Activated naive CD4-positive, alpha-beta T cell treated with anti-CD3 and anti-CD28 coated beads, Interleukin-2, amount 50 U/mL, for 24 hours (primary cell): ENCODE results near the gene GNGT1.

Experiments
- H3K27ac Mint-ChIP-seq: one replicate; pipeline ENCODE4 v1.8.0; 2021; ENCODE audit warnings: mild to moderate bottlenecking, mixed read lengths
- H3K27me3 Mint-ChIP-seq: one replicate; pipeline ENCODE4 v1.8.0; 2021; ENCODE audit warnings: mixed read lengths
- H3K36me3 Mint-ChIP-seq: one replicate; pipeline ENCODE4 v1.8.0; 2021; ENCODE audit warnings: mixed read lengths
- H3K4me1 Mint-ChIP-seq: one replicate; pipeline ENCODE4 v1.8.0; 2021; ENCODE audit warnings: mixed read lengths
- H3K4me3 Mint-ChIP-seq: one replicate; pipeline ENCODE4 v1.8.0; 2021; ENCODE audit warnings: mild to moderate bottlenecking, mixed read lengths
- H3K9me3 Mint-ChIP-seq: one replicate; pipeline ENCODE4 v1.8.0; 2021; ENCODE audit warnings: mixed read lengths

Gene GNGT1

DNA sequence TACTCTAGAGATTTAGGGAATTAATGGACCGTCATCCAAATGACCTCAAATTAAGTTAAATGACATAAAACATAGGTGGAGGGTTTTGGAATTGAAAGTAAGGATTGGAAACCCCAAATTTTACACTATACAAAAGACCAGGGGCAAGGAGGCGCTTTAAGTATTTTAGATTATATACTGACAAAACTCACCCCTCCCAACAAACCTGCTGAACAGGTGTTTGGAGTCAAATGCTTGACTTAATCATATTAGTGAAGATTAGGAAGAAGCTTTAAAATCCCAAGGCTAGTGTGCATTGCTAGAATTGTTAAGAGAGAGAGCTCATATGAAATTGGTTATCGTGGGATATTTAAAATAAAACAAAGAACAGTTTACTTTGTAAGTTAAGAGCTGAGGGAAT is at the start of gene GNGT1:
Gene GNGT1, plus strand, starts transcription at position 301 of the 400 bp plus-strand sequence. CDS start 180 bp downstream, outside the sequence.
- H3K9me3 Mint-ChIP-seq = no peaks in the 10 kb centered on the region
- H3K36me3 Mint-ChIP-seq = no peaks in the 10 kb centered on the region
- H3K4me3 Mint-ChIP-seq = no peak within 1 kb of the TSS
- H3K27ac Mint-ChIP-seq = no peak within 1 kb of the TSS
- H3K27me3 Mint-ChIP-seq = peaks cover 5% of the 10 kb centered on the region
- no peaks in the 10 kb centered on the region for H3K4me1 Mint-ChIP-seq

DNA sequence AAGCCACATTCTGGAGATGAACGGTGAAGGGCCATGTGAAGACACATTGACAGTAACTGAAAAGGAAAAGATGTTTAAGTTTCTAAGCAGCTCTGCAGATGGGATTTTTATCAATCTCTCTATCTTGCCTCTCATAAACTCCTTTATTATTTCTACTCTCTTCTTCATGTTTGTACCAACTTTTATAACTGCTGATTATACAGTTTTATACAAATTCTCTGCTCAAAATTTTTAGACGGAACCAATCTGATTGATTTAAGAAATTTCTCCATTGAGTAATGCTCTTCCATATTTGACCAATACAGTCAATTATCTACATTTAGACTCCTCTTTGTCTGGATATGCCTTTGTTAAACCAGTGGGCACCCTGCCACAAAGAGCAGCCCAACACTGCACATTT is 47.5 kb upstream of the GNGT1 start:
- H3K27ac Mint-ChIP-seq = no peak overlapping the region
- H3K4me3 Mint-ChIP-seq = no peak overlapping the region
- H3K27me3 Mint-ChIP-seq = no peaks in the 10 kb centered on the region
- no peaks in the 10 kb centered on the region for H3K4me1 Mint-ChIP-seq
- H3K36me3 Mint-ChIP-seq = no peaks in the 10 kb centered on the region
- H3K9me3 Mint-ChIP-seq = no peaks in the 10 kb centered on the region

DNA sequence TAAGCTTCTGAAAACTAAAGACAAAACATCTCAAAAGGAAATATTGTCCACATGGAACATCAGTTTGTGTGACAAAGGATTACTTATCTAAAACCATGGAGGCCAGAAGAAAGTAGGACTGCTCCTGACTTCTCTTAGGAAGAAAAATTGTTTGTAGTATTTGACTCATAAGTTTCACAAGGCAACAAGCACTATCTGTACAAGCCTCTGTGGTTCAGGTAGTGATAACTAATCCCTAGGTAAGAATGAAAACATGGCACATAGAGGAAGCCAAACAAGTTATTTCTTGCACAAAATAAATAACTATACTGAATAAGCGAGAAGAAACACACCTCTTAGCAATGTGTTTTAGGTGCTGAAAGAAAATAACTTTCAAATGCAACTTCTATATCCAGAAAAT is 46.1 kb upstream of the GNGT1 start:
- Mint-ChIP-seq H3K27me3 (no peaks in the 10 kb centered on the region), H3K9me3 (no peaks in the 10 kb centered on the region), H3K36me3 (no peaks in the 10 kb centered on the region), H3K4me1 (no peaks in the 10 kb centered on the region), H3K27ac (no peak overlapping the region), H3K4me3 (no peak overlapping the region)

DNA sequence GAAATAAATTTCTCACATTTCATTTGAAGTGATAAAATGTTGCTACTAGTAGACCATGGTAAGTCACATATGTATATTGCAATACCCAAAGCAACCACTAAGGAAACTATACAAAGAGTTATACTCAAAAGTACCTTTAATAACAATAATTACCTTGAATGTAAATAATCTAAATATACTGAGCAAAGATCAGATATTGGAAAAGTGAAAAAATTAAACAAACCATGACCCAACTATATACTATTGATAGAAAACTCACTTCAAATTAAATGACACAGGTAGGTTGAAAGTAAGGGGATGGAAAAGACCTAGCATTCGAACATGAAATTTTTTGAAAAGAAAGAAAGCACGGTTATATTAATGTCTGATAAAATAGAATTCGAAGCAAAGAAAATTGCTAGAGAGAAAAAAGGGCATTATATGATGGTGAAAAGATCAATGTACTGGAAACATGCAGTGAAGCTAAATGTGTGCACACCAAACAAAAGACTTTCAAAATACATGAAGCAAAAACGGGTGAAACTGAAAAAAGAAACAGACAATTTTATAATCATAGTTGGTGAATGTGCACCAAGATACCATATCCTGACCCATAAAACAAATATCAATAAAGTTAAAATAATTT is 44.9 kb upstream of the GNGT1 start:
- no peaks in the 10 kb centered on the region for H3K27me3 Mint-ChIP-seq
- no peaks in the 10 kb centered on the region for H3K36me3 Mint-ChIP-seq
- no peaks in the 10 kb centered on the region for H3K9me3 Mint-ChIP-seq
- no peak overlapping the region for H3K27ac Mint-ChIP-seq
- H3K4me1 Mint-ChIP-seq = no peaks in the 10 kb centered on the region
- H3K4me3 Mint-ChIP-seq = no peak overlapping the region

DNA sequence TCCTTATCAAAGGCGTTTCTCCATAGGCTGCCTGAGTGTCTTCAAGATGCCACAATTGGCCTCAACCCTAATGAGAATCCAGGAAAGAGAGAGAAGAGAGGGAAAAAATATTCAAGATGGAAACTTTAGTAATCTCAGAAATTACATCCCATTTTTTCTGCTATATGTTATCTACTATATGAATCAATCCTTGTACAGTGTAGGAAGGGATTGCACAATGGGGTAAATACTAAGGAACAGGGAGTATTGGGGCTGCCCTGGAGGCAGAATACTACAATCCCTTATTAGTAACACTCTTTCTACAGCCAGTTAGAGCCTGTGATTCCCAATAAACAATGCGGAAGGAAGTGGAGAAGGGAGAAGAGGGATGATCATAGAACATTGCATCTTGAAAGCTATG is 43.7 kb upstream of the GNGT1 start:
- Mint-ChIP-seq H3K27me3 (no peaks in the 10 kb centered on the region), H3K4me1 (no peaks in the 10 kb centered on the region), H3K4me3 (no peak overlapping the region), H3K9me3 (no peaks in the 10 kb centered on the region), H3K27ac (no peak overlapping the region), H3K36me3 (no peaks in the 10 kb centered on the region)

DNA sequence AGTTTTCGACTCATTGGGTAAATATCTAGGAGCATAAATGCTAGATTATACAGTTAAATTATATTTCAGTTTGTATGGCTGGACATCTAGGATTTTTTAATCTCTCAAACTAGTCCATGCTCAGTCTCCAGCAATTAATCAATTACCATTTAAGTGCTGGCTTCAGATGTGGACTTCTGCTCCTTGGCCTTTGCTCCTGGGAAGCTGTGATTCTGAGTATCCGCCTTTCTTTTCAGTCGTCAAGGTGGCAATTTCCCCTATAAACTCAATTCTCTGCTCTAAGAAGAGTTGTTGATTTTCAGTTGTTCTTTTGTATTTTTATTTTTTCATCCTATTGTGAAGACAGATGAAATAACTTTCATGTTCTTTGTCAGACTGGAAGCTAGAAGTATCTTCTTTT is 39.5 kb upstream of the GNGT1 start:
- H3K27me3 Mint-ChIP-seq = no peaks in the 10 kb centered on the region
- H3K4me1 Mint-ChIP-seq = no peaks in the 10 kb centered on the region

DNA sequence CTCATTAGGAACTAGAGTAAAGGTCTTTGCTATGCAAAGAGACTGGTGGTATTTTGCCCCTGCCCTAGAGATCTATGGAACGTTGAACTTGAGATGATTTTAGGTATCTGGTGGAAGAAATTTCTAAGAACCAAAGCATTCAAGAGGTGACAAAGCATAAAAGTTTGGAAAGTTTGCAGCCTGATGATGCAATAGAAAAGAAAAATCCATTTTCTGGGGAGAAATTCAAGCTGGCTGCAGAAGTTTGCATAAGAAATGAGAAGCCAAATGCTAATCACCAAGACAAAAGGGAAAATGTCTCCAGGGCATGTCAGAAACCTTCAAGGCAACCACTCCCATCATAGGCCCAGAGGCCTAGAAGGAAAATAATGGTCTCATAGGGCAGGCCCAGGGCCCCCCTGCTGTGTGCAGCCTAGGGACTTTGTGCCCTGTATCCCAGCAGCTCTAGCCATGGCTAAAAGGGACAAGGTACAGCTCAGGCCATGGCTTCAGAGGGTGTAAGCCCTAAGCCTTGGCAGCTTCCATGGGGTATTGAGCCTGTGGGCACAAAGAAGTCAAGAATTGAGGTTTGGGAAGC is 32.3 kb upstream of the GNGT1 start:
- H3K4me3 Mint-ChIP-seq = no peak overlapping the region
- H3K36me3 Mint-ChIP-seq = no peaks in the 10 kb centered on the region
- H3K9me3 Mint-ChIP-seq = peaks cover 7% of the 10 kb centered on the region
- no peaks in the 10 kb centered on the region for H3K27me3 Mint-ChIP-seq
- H3K4me1 Mint-ChIP-seq = no peaks in the 10 kb centered on the region
- H3K27ac Mint-ChIP-seq = no peak overlapping the region

More for the DNA sequence above, 39.5 kb upstream of the GNGT1 start:
- no peak overlapping the region for H3K4me3 Mint-ChIP-seq
- H3K9me3 Mint-ChIP-seq = no peaks in the 10 kb centered on the region
- H3K27ac Mint-ChIP-seq = no peak overlapping the region
- H3K36me3 Mint-ChIP-seq = no peaks in the 10 kb centered on the region

DNA sequence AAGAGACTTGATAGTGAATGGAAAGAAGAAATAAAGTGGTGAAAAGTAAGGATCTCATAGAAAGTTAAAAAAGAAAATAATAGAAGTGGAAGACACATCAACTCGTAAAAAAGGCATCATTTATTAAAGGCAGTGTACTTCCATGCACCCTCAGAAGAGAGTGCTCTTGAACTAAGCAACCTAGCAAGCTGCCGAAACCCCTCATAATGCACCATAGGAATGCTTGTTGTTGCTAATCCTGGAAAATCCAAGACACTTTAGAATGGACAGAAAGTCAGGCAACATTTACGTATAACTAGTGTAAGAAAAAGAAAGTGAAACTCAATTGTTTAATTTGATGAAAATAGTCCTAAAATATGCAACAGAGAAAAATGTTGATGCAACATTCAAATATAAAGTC is 28.6 kb upstream of the GNGT1 start:
- Mint-ChIP-seq H3K27ac (no peak overlapping the region), H3K36me3 (no peaks in the 10 kb centered on the region), H3K9me3 (peaks cover 7% of the 10 kb centered on the region)

DNA sequence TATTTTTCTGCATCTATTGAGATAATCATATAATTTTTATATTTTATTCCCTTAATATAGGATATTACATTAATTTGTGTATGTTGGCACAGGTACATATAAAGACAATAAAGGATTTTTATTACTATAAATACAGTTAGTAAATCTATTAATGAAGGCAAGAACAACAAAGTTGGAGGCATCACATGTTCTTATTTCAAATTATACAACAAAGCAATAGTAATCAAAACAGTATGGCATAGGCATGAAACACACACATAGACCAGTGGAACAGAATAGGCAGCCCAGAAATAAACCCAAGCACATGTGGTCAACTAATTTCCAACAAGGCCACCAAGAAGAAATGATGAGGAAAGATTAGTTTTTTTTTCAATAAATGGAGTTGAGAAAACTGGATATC is 27.0 kb upstream of the GNGT1 start:
- H3K4me3 Mint-ChIP-seq = no peak overlapping the region
- no peaks in the 10 kb centered on the region for H3K27me3 Mint-ChIP-seq
- H3K4me1 Mint-ChIP-seq = no peaks in the 10 kb centered on the region
- H3K36me3 Mint-ChIP-seq = no peaks in the 10 kb centered on the region
- H3K9me3 Mint-ChIP-seq = no peaks in the 10 kb centered on the region
- no peak overlapping the region for H3K27ac Mint-ChIP-seq

More for the DNA sequence above, 28.6 kb upstream of the GNGT1 start:
- no peak overlapping the region for H3K4me3 Mint-ChIP-seq
- H3K27me3 Mint-ChIP-seq = no peaks in the 10 kb centered on the region
- H3K4me1 Mint-ChIP-seq = no peaks in the 10 kb centered on the region

DNA sequence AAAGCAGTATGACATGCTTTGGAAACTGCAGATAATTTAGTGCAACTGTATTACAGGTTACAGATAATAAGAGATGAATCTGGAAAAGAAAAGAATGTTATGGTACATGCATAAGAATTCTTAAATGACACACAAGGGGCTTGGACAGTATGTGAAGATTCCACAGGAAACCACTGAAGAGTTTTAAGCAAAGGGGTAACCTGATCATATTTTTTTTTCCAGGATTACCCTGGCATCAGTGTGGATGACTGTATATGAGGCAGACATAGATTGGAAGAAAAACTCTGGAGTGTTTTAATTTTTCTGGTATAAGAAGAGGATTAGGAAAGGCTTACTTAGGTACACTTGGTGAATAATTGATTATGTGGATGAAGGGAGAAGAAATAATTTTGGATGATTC is 23.9 kb upstream of the GNGT1 start:
- Mint-ChIP-seq H3K27ac (no peak overlapping the region), H3K27me3 (peaks cover 3% of the 10 kb centered on the region), H3K36me3 (no peaks in the 10 kb centered on the region), H3K4me3 (no peak overlapping the region), H3K4me1 (no peaks in the 10 kb centered on the region), H3K9me3 (no peaks in the 10 kb centered on the region)

DNA sequence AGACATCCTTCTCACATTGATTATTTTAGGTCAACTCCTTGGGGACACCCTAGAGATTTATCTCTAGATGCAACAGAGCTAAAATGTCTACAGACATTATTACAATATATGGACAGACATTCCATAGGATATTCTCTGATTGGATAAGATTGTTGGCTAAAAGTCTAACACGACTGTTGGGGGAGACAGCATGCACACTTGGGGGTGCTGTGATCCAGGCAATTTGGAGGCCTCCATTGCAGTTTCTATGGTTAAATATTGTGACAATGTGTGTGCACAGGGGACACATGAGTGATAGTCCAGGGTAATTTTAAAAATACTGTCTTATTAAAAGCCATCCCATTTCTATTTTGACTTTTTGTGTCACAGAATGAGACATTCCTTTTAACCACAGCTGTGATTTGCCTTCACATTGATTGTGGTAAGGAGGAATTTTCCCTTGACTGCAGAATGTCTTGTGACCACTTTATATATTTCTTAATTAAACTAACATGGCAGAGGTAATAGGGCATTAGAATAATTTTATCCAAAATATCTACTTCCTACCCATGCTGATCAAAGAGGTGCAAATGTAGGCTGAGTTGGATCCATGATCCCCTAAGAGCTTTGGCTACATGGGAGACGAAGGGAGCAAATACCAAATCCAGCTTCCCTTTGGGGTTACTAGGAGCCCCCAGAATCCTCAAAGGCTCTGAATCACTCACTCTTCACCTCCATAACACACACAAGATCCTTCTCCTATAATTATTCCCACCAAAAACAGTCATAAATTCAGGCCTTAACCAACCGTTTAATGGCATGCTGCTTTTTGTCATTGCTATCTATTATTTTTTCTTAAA is 23.1 kb upstream of the GNGT1 start:
- no peaks in the 10 kb centered on the region for H3K4me1 Mint-ChIP-seq
- H3K9me3 Mint-ChIP-seq = no peaks in the 10 kb centered on the region
- no peak overlapping the region for H3K27ac Mint-ChIP-seq
- H3K36me3 Mint-ChIP-seq = no peaks in the 10 kb centered on the region
- H3K4me3 Mint-ChIP-seq = no peak overlapping the region
- H3K27me3 Mint-ChIP-seq = peaks cover 3% of the 10 kb centered on the region

DNA sequence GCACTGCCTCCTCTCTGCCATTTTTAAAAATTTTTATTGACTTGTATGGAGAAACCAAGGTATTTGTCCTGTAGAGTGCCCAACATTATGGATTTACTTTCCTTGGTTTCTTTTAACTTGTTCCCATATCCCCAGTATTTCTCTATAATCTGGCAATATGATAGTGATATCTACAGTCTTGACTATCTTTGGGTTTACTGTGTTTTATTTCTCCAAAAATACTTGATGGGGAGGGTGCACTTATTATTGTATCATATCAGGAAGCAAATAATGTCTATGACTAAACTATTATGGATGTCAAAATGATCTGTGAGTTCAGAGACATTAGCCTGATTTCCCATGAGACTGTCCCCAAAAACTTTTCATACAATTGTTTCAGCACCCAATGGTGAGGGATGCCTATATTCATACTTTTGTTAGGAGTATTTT is 22.4 kb upstream of the GNGT1 start:
- Mint-ChIP-seq H3K36me3 (no peaks in the 10 kb centered on the region), H3K4me1 (no peaks in the 10 kb centered on the region), H3K4me3 (no peak overlapping the region), H3K9me3 (no peaks in the 10 kb centered on the region), H3K27ac (no peak overlapping the region), H3K27me3 (peaks cover 6% of the 10 kb centered on the region)

DNA sequence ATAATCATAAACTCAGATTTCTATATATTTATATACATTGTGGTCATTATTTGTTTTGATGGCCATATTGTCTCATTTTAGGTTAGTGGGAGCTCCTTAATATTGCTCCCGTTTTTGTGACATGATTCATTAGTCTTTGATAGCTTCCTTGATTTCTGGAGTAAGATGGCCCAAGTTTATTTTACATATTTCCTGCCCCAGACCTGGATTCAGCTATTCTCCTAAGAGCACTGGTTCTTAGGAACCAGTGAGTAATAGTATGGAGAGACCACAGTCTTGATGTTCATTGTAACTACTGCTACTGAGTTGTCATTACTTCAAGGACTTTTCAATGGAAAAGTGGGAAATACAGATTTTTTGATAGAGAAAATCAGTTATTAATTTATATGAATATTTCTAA is 21.8 kb upstream of the GNGT1 start:
- H3K27me3 Mint-ChIP-seq = peaks cover 8% of the 10 kb centered on the region
- peaks cover under 1% of the 10 kb centered on the region for H3K4me1 Mint-ChIP-seq
- H3K9me3 Mint-ChIP-seq = no peaks in the 10 kb centered on the region
- no peak overlapping the region for H3K4me3 Mint-ChIP-seq
- H3K36me3 Mint-ChIP-seq = no peaks in the 10 kb centered on the region
- no peak overlapping the region for H3K27ac Mint-ChIP-seq

DNA sequence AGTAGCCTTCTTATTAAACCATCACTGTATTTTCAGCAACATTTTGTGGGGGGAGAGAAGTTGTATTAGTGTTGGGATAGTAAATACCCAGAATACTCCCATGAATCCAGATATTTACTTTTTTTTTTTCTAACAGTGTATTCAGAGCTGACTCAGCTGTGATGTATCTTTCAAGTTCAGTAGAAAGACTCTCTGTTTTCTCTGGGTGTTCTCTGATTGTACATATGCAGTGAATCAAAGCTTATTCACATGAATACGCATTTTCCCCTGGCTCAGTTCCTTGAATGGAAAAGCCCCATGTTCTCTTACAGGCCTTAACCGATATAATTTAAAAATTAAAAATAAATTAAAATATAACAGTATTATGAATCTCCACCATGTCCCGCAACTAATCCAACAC is 17.1 kb upstream of the GNGT1 start:
- Mint-ChIP-seq H3K27me3 (peaks cover 35% of the 10 kb centered on the region), H3K36me3 (no peaks in the 10 kb centered on the region), H3K4me3 (no peak overlapping the region), H3K9me3 (no peaks in the 10 kb centered on the region), H3K4me1 (peaks cover 8% of the 10 kb centered on the region), H3K27ac (no peak overlapping the region)

DNA sequence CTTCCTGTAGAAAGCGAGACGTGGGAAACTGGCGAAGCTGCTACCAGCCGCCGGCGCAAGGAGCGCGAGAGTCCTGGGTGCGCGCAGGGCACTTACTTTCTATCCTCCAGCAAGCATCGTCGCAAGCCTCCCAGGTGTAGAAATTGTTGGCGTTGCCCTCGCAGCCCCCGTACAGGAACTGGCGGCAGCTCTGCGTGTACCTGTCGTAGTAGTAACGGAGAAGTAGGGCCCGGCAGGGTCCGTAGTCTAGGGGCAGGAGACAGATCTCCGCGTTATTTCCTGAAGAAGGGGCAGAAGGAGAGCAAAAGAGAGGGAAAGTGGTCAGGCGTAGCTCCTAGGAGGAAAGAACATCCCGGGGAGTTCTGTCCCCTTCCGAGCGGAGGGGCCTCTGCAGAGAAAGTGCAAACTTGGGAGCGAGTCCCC is 16.3 kb upstream of the GNGT1 start:
- no peaks in the 10 kb centered on the region for H3K36me3 Mint-ChIP-seq
- no peak overlapping the region for H3K27ac Mint-ChIP-seq
- peaks cover 36% of the 10 kb centered on the region for H3K27me3 Mint-ChIP-seq
- H3K4me3 Mint-ChIP-seq = peak overlapping the region; percentile 74
- H3K4me1 Mint-ChIP-seq = peaks cover 8% of the 10 kb centered on the region
- H3K9me3 Mint-ChIP-seq = no peaks in the 10 kb centered on the region

DNA sequence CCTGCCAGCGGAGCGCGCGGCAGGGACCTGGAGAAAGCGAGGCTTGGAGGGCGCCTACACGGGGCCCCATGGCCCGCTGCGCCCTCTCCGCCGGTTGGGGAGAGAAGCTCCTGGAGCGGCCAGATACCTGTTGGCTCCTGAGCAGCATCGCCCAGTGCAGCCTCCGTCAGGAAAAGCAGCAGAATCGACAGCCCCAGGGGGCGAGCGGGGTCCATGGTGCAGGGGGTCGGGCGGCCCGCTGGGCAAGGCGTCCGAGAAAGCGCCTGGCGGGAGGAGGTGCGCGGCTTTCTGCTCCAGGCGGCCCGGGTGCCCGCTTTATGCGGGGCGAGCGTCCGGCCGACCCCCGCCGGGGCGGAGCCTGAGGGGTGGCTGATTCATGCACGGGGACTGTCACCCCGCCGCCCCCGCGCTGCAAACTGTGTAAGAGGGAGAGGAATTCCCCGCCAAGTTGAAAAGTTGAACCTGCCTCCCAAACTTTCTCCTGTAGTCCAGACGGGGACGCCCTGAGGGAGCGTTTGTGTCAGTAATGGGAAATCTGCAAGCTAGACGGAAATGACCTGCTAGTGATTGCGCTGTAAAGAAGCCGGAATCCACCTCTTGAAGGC is 15.8 kb upstream of the GNGT1 start, which contains the start of gene TFPI2:
Gene TFPI2, minus strand, starts transcription at position 290 of the 605 bp plus-strand sequence. Its CDS starts 75 bp downstream, at position 215.
- no peak within 1 kb of the TSS for H3K27ac Mint-ChIP-seq
- H3K4me1 Mint-ChIP-seq = peaks cover 8% of the 10 kb centered on the region
- H3K36me3 Mint-ChIP-seq = no peaks in the 10 kb centered on the region
- H3K4me3 Mint-ChIP-seq = peak within 1 kb of the TSS; percentile 74
- peaks cover 37% of the 10 kb centered on the region for H3K27me3 Mint-ChIP-seq
- no peaks in the 10 kb centered on the region for H3K9me3 Mint-ChIP-seq
